Measurements from ENCODE around the gene PPM1H.

Gene PPM1H

DNA sequence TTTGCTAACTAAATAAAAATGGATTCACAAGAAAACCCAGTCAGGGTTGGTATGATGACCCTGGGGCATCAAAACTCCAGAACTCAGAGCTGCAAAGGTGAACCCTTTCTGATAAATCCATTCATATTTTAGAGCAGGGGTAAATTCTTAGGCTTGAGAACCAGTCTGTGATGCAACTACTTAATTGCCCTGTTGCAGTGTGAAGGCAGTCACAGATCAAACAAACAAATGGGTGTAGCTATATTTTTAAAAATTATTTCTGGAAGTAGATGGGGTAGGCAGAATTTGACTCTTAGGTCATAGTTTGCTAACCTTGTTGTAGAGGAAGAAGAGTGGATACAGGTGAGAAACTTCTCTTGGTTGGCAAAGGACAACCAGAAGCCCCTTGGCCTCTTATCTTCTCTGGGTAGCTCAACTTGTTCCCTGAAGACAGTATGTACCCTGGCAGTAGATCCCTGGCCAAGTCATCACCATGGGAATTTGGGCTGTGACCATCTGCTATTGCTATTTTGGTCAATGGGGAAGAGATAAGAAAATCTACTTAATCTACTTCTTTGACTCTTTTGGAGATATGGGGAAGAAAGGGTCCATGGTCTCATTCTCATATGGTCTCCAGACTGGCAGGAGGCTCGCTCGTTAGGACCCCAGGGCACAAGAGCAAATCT, 216.1 kb downstream of the PPM1H start:
- Histone ChIP-seq H3K36me3 (replicated peaks; ENCODE audit: low read depth, low read length) (no peaks in the 10 kb centered on the region), H2AFZ (ENCODE audit: low read depth, low read length) (no peak overlapping the region), H3K4me3 (ENCODE audit: low read length) (no peak overlapping the region), H3K27me3 (ENCODE audit: low read depth, low read length) (no peaks in the 10 kb centered on the region), H3K79me2 (ENCODE audit: low read length) (no peaks in the 10 kb centered on the region), H3K9ac (ENCODE audit: low read length) (no peak overlapping the region), H3K9me3 (ENCODE audit: insufficient read depth, low read length) (no peaks in the 10 kb centered on the region), H3K4me2 (ENCODE audit: low read length) (no peak overlapping the region), H3K27ac (ENCODE audit: low read length) (no peak overlapping the region), H4K20me1 (ENCODE audit: insufficient read depth, low read length) (no peaks in the 10 kb centered on the region), H3K4me1 (ENCODE audit: low read length) (no peaks in the 10 kb centered on the region)
- TF ChIP-seq EZH2phosphoT487 (IDR thresholded peaks at IDR 0.05; ENCODE audit: low read depth), result no peak
- TF ChIP-seq, protein P1, sequence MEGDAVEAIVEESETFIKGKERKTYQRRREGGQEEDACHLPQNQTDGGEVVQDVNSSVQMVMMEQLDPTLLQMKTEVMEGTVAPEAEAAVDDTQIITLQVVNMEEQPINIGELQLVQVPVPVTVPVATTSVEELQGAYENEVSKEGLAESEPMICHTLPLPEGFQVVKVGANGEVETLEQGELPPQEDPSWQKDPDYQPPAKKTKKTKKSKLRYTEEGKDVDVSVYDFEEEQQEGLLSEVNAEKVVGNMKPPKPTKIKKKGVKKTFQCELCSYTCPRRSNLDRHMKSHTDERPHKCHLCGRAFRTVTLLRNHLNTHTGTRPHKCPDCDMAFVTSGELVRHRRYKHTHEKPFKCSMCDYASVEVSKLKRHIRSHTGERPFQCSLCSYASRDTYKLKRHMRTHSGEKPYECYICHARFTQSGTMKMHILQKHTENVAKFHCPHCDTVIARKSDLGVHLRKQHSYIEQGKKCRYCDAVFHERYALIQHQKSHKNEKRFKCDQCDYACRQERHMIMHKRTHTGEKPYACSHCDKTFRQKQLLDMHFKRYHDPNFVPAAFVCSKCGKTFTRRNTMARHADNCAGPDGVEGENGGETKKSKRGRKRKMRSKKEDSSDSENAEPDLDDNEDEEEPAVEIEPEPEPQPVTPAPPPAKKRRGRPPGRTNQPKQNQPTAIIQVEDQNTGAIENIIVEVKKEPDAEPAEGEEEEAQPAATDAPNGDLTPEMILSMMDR (IDR thresholded peaks at IDR 0.05; ENCODE audit: low read depth, low read length), result no peak

DNA sequence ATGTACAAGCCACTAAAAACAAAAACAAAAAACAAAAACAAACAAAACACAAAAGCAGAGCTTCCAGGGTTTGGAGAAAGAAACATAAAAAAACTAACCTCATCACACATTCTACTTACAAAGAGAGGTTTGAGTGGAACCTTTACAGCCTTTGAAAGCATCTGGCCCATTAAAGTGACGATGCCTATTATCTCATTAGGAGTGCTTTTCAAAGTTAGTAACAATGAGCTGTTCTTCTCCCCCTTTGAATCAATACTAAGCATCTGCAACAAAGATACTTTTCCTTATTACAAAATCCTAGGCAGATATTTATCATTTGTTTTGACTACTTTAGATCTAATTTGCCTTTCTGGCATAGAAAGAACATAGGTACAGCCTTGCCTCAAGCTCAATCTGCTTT, 217.3 kb downstream of the PPM1H start:
- no peaks in the 10 kb centered on the region for H3K36me3 ChIP-seq (replicated peaks; ENCODE audit: low read depth, low read length)
- H3K4me2 ChIP-seq (ENCODE audit: low read length), result no peak overlapping the region
- no peak overlapping the region for H3K9ac ChIP-seq (ENCODE audit: low read length)
- TF ChIP-seq, protein P1 (IDR thresholded peaks at IDR 0.05; ENCODE audit: low read depth, low read length), result no peak
- no peak for TF ChIP-seq EZH2phosphoT487 (IDR thresholded peaks at IDR 0.05; ENCODE audit: low read depth)
- H3K9me3 ChIP-seq (ENCODE audit: insufficient read depth, low read length), result no peaks in the 10 kb centered on the region
- H3K27me3 ChIP-seq (ENCODE audit: low read depth, low read length), result no peaks in the 10 kb centered on the region
- H3K4me3 ChIP-seq (ENCODE audit: low read length), result no peak overlapping the region
- no peaks in the 10 kb centered on the region for H4K20me1 ChIP-seq (ENCODE audit: insufficient read depth, low read length)
- H2AFZ ChIP-seq (ENCODE audit: low read depth, low read length), result no peak overlapping the region
- no peaks in the 10 kb centered on the region for H3K79me2 ChIP-seq (ENCODE audit: low read length)
- H3K4me1 ChIP-seq (ENCODE audit: low read length), result no peaks in the 10 kb centered on the region
- no peak overlapping the region for H3K27ac ChIP-seq (ENCODE audit: low read length)

DNA sequence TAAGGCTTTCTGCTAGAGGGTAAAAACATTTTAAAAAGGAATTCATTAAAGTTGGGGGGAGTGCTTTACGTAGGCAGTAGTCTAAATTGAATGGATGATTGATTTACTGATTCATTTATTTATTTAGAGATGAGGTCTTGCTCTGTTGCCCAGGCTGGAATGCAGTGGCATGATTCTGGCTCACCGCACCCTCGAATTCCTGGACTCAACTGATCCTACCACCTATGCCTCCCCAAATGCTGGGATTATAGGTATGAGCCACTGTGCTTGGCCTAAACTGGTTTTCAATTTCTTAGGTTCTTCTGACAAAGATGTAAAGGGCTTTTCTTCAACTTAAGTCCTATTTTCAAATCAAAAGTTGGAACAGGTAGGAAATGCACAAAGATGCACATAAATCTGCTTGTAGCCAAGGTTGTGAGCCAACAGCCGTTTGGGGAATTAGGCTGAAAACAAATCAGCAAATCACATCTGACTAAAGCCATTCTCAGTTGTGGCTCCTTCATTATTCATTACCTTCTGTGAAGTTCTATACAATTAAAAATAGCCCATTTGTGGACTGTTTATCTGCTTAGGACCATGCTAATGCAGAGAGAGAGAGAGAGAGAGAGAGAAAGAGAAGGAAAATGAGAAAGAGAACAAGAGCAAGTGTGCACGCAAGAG, 218.0 kb downstream of the PPM1H start:
- Histone ChIP-seq H4K20me1 (ENCODE audit: insufficient read depth, low read length) (no peaks in the 10 kb centered on the region), H3K79me2 (ENCODE audit: low read length) (no peaks in the 10 kb centered on the region), H3K36me3 (replicated peaks; ENCODE audit: low read depth, low read length) (no peaks in the 10 kb centered on the region), H3K9ac (ENCODE audit: low read length) (no peak overlapping the region), H3K4me1 (ENCODE audit: low read length) (no peaks in the 10 kb centered on the region), H3K27ac (ENCODE audit: low read length) (no peak overlapping the region), H3K4me2 (ENCODE audit: low read length) (no peak overlapping the region), H3K27me3 (ENCODE audit: low read depth, low read length) (no peaks in the 10 kb centered on the region), H3K4me3 (ENCODE audit: low read length) (no peak overlapping the region), H2AFZ (ENCODE audit: low read depth, low read length) (no peak overlapping the region), H3K9me3 (ENCODE audit: insufficient read depth, low read length) (no peaks in the 10 kb centered on the region)
- TF ChIP-seq, protein P1 (IDR thresholded peaks at IDR 0.05; ENCODE audit: low read depth, low read length), result no peak
- no peak for TF ChIP-seq EZH2phosphoT487 (IDR thresholded peaks at IDR 0.05; ENCODE audit: low read depth)

DNA sequence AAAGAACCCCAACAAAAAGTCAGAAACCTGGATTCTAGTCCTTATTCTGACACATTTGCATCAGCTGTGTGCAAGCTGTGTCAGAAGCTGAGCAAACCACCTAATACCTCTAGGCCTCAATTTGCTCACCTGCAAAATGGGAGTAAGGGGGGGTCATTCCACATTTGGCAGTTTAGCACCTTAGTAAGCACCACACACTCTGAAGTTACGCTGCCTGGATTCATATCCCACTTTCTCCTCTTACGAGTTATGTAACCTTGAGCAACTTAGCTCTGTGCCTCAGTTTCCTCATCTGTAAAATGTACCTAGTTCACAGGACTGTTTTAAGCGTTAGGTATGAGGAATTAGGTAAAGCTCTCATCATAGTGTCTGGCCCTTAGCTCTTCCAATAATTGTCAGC, 218.9 kb downstream of the PPM1H start:
- Histone ChIP-seq H3K4me2 (ENCODE audit: low read length) (no peak overlapping the region), H3K9ac (ENCODE audit: low read length) (no peak overlapping the region), H3K4me1 (ENCODE audit: low read length) (no peaks in the 10 kb centered on the region), H4K20me1 (ENCODE audit: insufficient read depth, low read length) (no peaks in the 10 kb centered on the region), H3K9me3 (ENCODE audit: insufficient read depth, low read length) (no peaks in the 10 kb centered on the region), H3K36me3 (replicated peaks; ENCODE audit: low read depth, low read length) (no peaks in the 10 kb centered on the region), H2AFZ (ENCODE audit: low read depth, low read length) (no peak overlapping the region), H3K27me3 (ENCODE audit: low read depth, low read length) (no peaks in the 10 kb centered on the region), H3K79me2 (ENCODE audit: low read length) (no peaks in the 10 kb centered on the region), H3K27ac (ENCODE audit: low read length) (no peak overlapping the region), H3K4me3 (ENCODE audit: low read length) (no peak overlapping the region)
- TF ChIP-seq, protein P1 (IDR thresholded peaks at IDR 0.05; ENCODE audit: low read depth, low read length), result no peak
- no peak for TF ChIP-seq EZH2phosphoT487 (IDR thresholded peaks at IDR 0.05; ENCODE audit: low read depth)

Data from OCI-LY3 (cell line).